Activated effector memory CD4-positive, alpha-beta T cell treated with Interleukin-2 at 50 U/mL for 16 hours (primary cell): ENCODE measurements around the gene SLC16A1.
"Not testable (repeated sequence)": the region's sequence is repeated elsewhere in the genome, so short reads cannot be mapped to it uniquely, and the experiment has no call there.

Experiments
- DNase-seq: peaks from one replicate; pipeline ENCODE4 v3.0.0-alpha.2; 2020

The SLC16A1 gene

GRCh38 chr1:112923234-112923958 lies 32.6 kb downstream of the SLC16A1 start:
- no peak for DNase-seq

GRCh38 chr1:112911506-112912220 lies 44.3 kb downstream of the SLC16A1 start:
- DNase-seq: no peak

- no peak for DNase-seq
These were observed 46.1 kb downstream of the SLC16A1 start for GRCh38 chr1:112909847-112910246.

GRCh38 chr1:112906150-112906698 lies 49.8 kb downstream of the SLC16A1 start:
- no peak for DNase-seq

- no peak for DNase-seq
These were observed 50.4 kb downstream of the SLC16A1 start for GRCh38 chr1:112905395-112906149.

GRCh38 chr1:112904831-112905261 lies 51.1 kb downstream of the SLC16A1 start:
- no peak for DNase-seq

- DNase-seq: no peak
These were observed 51.7 kb downstream of the SLC16A1 start for GRCh38 chr1:112904071-112904830.

GRCh38 chr1:112902221-112902620 lies 53.8 kb downstream of the SLC16A1 start:
- DNase-seq: no peak

GRCh38 chr1:112901387-112901786 lies 54.6 kb downstream of the SLC16A1 start:
- DNase-seq: no peak

GRCh38 chr1:112896783-112897182 lies 59.2 kb downstream of the SLC16A1 start:
- DNase-seq: no peak

GRCh38 chr1:112894561-112895011 lies 61.4 kb downstream of the SLC16A1 start:
- no peak for DNase-seq

GRCh38 chr1:112894010-112894292 lies 62.0 kb downstream of the SLC16A1 start:
- DNase-seq: no peak

- DNase-seq: no peak
These were observed 62.5 kb downstream of the SLC16A1 start for GRCh38 chr1:112893288-112894009.

- DNase-seq: not testable (repeated sequence)
These were observed 66.1 kb downstream of the SLC16A1 start for GRCh38 chr1:112889906-112890305.

- no peak for DNase-seq
These were observed 66.8 kb downstream of the SLC16A1 start for GRCh38 chr1:112889052-112889768.

GRCh38 chr1:112888630-112889029 lies 67.4 kb downstream of the SLC16A1 start:
- DNase-seq: no peak

GRCh38 chr1:112887599-112888283 lies 68.3 kb downstream of the SLC16A1 start:
- no peak for DNase-seq

GRCh38 chr1:112884996-112885395 lies 71.0 kb downstream of the SLC16A1 start:
- DNase-seq: not testable (repeated sequence)

GRCh38 chr1:112882271-112882744 lies 73.7 kb downstream of the SLC16A1 start:
- no peak for DNase-seq

- no peak for DNase-seq
These were observed 74.3 kb downstream of the SLC16A1 start for GRCh38 chr1:112881742-112882127.

- DNase-seq: no peak
These were observed 76.2 kb downstream of the SLC16A1 start for GRCh38 chr1:112879834-112880233.
